K562 (cell line): Measurements from ENCODE around the gene NKD1.

Experiments used
- ELF4 ChIP-seq: fragments of 450-650 bp; formaldehyde crosslinking; IDR thresholded peaks from 2 replicates; pipeline ENCODE4 v1.4.0; 2022; ENCODE audit warnings: missing genetic modification characterization
- NFE2L1 ChIP-seq: fragments of 450-650 bp; IDR thresholded peaks from 2 replicates; pipeline ENCODE4 v1.6.1; 2016; ENCODE audit warnings: missing genetic modification characterization, low read depth, mild to moderate bottlenecking, missing compliant biosample characterization, moderate library complexity, borderline replicate concordance
- PHB2 ChIP-seq: fragments of 450-650 bp; IDR thresholded peaks from 2 replicates; pipeline ENCODE4 v1.6.1; 2017; ENCODE audit warnings: low read depth
- POLR2A ChIP-seq: fragments of 450-650 bp; conservative IDR thresholded peaks from 2 replicates; pipeline ENCODE4 v1.6.1; 2016
- SAP30 ChIP-seq: fragments of 200-600 bp; sonication (generic); IDR thresholded peaks from 2 replicates; pipeline ENCODE4 v1.6.1; 2012; ENCODE audit warnings: borderline replicate concordance, low read depth, mild to moderate bottlenecking, moderate library complexity, low read length, control low read depth, inconsistent platforms; ENCODE audit not compliant: insufficient read depth, poor library complexity, severe bottlenecking

GRCh38 chr16:50566014-50566962 lies 18.1 kb downstream of the NKD1 start:
- no peak for TF ChIP-seq SAP30
- no peak for TF ChIP-seq POLR2A
- no peak for TF ChIP-seq ELF4 (CRISPR knock-in tag)
- TF ChIP-seq NFE2L1, result no peak
- TF ChIP-seq PHB2, result no peak
